ENCODE measurements around the gene C3orf70.

Gene C3orf70

GRCh38 chr3:185082149-185082548 is 70.7 kb downstream of the C3orf70 start:
- H3K27me3 Mint-ChIP-seq = peaks cover 9% of the 10 kb centered on the region
- no peaks in the 10 kb centered on the region for H3K36me3 Mint-ChIP-seq
- peak; percentile 24 for ATAC-seq
- no peak overlapping the region for H3K27ac Mint-ChIP-seq
- no peaks in the 10 kb centered on the region for H3K9me3 Mint-ChIP-seq
- no peak overlapping the region for H3K4me3 Mint-ChIP-seq
- H3K4me1 Mint-ChIP-seq = no peaks in the 10 kb centered on the region

- Mint-ChIP-seq H3K27me3 (peaks cover 15% of the 10 kb centered on the region), H3K9me3 (no peaks in the 10 kb centered on the region), H3K27ac (no peak overlapping the region), H3K4me3 (no peak overlapping the region), H3K36me3 (no peaks in the 10 kb centered on the region), H3K4me1 (no peaks in the 10 kb centered on the region)
- no peak for ATAC-seq
Measured at GRCh38 chr3:185081521-185081920, 71.3 kb downstream of the C3orf70 start.

DNA sequence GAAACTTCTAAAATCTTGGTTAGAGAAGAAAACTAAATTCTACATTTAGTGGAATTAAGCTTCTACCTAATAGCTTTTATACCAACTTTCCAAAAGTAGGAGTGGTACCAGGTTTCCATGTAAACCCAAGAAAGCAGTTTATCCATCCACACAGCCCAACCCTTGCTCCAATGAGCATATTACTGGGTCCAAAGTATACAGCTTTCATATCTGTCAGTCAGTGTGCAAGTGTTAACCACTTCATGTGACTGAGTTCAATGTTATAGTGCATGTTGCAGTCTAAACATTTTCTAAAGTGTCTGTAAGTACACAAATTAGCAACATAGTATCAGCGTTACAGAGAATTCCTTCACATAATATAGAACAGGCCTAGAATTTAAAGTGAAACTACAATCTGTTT is 73.2 kb downstream of the C3orf70 start:
- Mint-ChIP-seq H3K27ac (no peak overlapping the region), H3K9me3 (no peaks in the 10 kb centered on the region), H3K36me3 (no peaks in the 10 kb centered on the region), H3K27me3 (peaks cover 30% of the 10 kb centered on the region), H3K4me1 (no peaks in the 10 kb centered on the region), H3K4me3 (no peak overlapping the region)
- no peak for ATAC-seq

GRCh38 chr3:185076219-185076618 is 76.6 kb downstream of the C3orf70 start:
- no peak for ATAC-seq
- no peaks in the 10 kb centered on the region for H3K4me1 Mint-ChIP-seq
- no peaks in the 10 kb centered on the region for H3K9me3 Mint-ChIP-seq
- no peak overlapping the region for H3K4me3 Mint-ChIP-seq
- H3K36me3 Mint-ChIP-seq = no peaks in the 10 kb centered on the region
- peaks cover 39% of the 10 kb centered on the region for H3K27me3 Mint-ChIP-seq
- H3K27ac Mint-ChIP-seq = no peak overlapping the region

- no peak for ATAC-seq
- Mint-ChIP-seq H3K4me3 (no peak overlapping the region), H3K9me3 (no peaks in the 10 kb centered on the region), H3K4me1 (no peaks in the 10 kb centered on the region), H3K36me3 (no peaks in the 10 kb centered on the region), H3K27me3 (peaks cover 32% of the 10 kb centered on the region), H3K27ac (no peak overlapping the region)
Measured at GRCh38 chr3:185075547-185075946, 77.3 kb downstream of the C3orf70 start.

GRCh38 chr3:185071287-185071800 is 81.5 kb downstream of the C3orf70 start:
- ATAC-seq = no peak
- H3K4me3 Mint-ChIP-seq = no peak overlapping the region
- H3K4me1 Mint-ChIP-seq = no peaks in the 10 kb centered on the region
- no peaks in the 10 kb centered on the region for H3K9me3 Mint-ChIP-seq
- H3K36me3 Mint-ChIP-seq = no peaks in the 10 kb centered on the region
- no peak overlapping the region for H3K27ac Mint-ChIP-seq
- H3K27me3 Mint-ChIP-seq = peaks cover 22% of the 10 kb centered on the region

GRCh38 chr3:185070491-185071286 is 82.2 kb downstream of the C3orf70 start:
- no peak overlapping the region for H3K4me3 Mint-ChIP-seq
- H3K9me3 Mint-ChIP-seq = no peaks in the 10 kb centered on the region
- H3K4me1 Mint-ChIP-seq = no peaks in the 10 kb centered on the region
- no peak overlapping the region for H3K27ac Mint-ChIP-seq
- ATAC-seq = no peak
- no peaks in the 10 kb centered on the region for H3K36me3 Mint-ChIP-seq
- peaks cover 19% of the 10 kb centered on the region for H3K27me3 Mint-ChIP-seq

- Mint-ChIP-seq H3K4me1 (no peaks in the 10 kb centered on the region), H3K27me3 (peaks cover 8% of the 10 kb centered on the region), H3K36me3 (no peaks in the 10 kb centered on the region), H3K4me3 (no peak overlapping the region), H3K27ac (no peak overlapping the region), H3K9me3 (no peaks in the 10 kb centered on the region)
- ATAC-seq = peak; percentile 6
Measured at GRCh38 chr3:185069037-185070030, 83.5 kb downstream of the C3orf70 start.

- H3K9me3 Mint-ChIP-seq = no peaks in the 10 kb centered on the region
- no peak overlapping the region for H3K4me3 Mint-ChIP-seq
- ATAC-seq = no peak
- no peaks in the 10 kb centered on the region for H3K27me3 Mint-ChIP-seq
- H3K36me3 Mint-ChIP-seq = no peaks in the 10 kb centered on the region
- H3K27ac Mint-ChIP-seq = no peak overlapping the region
- no peaks in the 10 kb centered on the region for H3K4me1 Mint-ChIP-seq
Measured at GRCh38 chr3:185067173-185067572, 85.7 kb downstream of the C3orf70 start.

GRCh38 chr3:185066251-185066650 is 86.6 kb downstream of the C3orf70 start:
- Mint-ChIP-seq H3K9me3 (peaks cover 3% of the 10 kb centered on the region), H3K27ac (no peak overlapping the region), H3K27me3 (no peaks in the 10 kb centered on the region), H3K4me1 (no peaks in the 10 kb centered on the region), H3K36me3 (no peaks in the 10 kb centered on the region), H3K4me3 (no peak overlapping the region)
- no peak for ATAC-seq

- Mint-ChIP-seq H3K4me1 (no peaks in the 10 kb centered on the region), H3K4me3 (no peak overlapping the region), H3K27ac (no peak overlapping the region), H3K9me3 (peaks cover 5% of the 10 kb centered on the region), H3K36me3 (no peaks in the 10 kb centered on the region), H3K27me3 (no peaks in the 10 kb centered on the region)
- ATAC-seq = no peak
Measured at GRCh38 chr3:185065059-185065458, 87.8 kb downstream of the C3orf70 start.

- Mint-ChIP-seq H3K9me3 (peaks cover 12% of the 10 kb centered on the region), H3K27ac (no peak overlapping the region), H3K36me3 (no peaks in the 10 kb centered on the region), H3K4me3 (no peak overlapping the region), H3K27me3 (no peaks in the 10 kb centered on the region), H3K4me1 (no peaks in the 10 kb centered on the region)
- no peak for ATAC-seq
Measured at GRCh38 chr3:185063431-185063830, 89.4 kb downstream of the C3orf70 start.

- Mint-ChIP-seq H3K4me1 (no peaks in the 10 kb centered on the region), H3K27ac (no peak overlapping the region)
Measured at GRCh38 chr3:185062191-185062590, 90.7 kb downstream of the C3orf70 start.

GRCh38 chr3:185060655-185061054 is 92.2 kb downstream of the C3orf70 start:
- H3K9me3 Mint-ChIP-seq = peaks cover 26% of the 10 kb centered on the region
- no peak for ATAC-seq
- H3K27ac Mint-ChIP-seq = no peak overlapping the region
- H3K27me3 Mint-ChIP-seq = no peaks in the 10 kb centered on the region
- peaks cover 5% of the 10 kb centered on the region for H3K36me3 Mint-ChIP-seq
- H3K4me3 Mint-ChIP-seq = no peak overlapping the region
- no peaks in the 10 kb centered on the region for H3K4me1 Mint-ChIP-seq

More at GRCh38 chr3:185062191-185062590, 90.7 kb downstream of the C3orf70 start:
- no peak overlapping the region for H3K4me3 Mint-ChIP-seq
- H3K27me3 Mint-ChIP-seq = no peaks in the 10 kb centered on the region
- peaks cover 20% of the 10 kb centered on the region for H3K9me3 Mint-ChIP-seq
- H3K36me3 Mint-ChIP-seq = no peaks in the 10 kb centered on the region
- no peak for ATAC-seq

- Mint-ChIP-seq H3K27ac (no peak overlapping the region), H3K9me3 (peaks cover 31% of the 10 kb centered on the region), H3K4me1 (no peaks in the 10 kb centered on the region), H3K4me3 (no peak overlapping the region), H3K27me3 (no peaks in the 10 kb centered on the region), H3K36me3 (peaks cover 14% of the 10 kb centered on the region)
- no peak for ATAC-seq
Measured at GRCh38 chr3:185059766-185060165, 93.1 kb downstream of the C3orf70 start.
